Amniotic stem cell (primary cell): ENCODE measurements around the gene CDH22.

Experiments
- DNase-seq: peaks from one replicate; lab custom pipeline; 2025; lab: John Stamatoyannopoulos, UW

Gene CDH22

DNA sequence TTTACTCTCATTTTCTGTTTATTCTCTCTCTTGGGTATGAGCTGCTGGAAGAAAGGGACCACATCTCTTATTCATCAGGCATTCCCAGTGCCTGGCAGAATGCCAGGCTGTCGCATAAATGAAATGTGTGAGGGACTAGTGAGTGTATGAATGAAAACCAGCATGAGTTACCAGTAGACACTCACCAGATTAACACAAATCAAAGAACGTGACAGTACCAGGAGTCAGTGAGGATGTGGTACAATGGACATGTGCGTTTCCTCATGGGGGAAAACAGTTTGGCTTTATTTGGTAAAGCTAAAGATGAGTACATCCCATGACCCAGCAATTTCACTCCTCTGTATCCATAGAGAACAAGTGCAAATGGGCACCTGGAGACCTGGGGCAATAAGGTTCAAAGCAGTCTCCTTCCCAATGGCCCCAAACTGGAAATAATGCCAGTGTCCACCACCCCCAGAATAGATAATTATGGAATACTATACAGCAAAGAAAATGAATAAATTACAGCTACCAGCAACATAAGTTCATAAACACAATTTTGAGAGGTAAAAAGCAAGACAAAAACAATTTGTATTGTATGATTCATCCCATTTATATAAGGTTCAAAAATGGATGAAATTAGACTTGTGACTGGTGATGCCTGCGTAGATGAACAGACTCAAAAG, 93.3 kb downstream of the CDH22 start:
- no peak for DNase-seq

DNA sequence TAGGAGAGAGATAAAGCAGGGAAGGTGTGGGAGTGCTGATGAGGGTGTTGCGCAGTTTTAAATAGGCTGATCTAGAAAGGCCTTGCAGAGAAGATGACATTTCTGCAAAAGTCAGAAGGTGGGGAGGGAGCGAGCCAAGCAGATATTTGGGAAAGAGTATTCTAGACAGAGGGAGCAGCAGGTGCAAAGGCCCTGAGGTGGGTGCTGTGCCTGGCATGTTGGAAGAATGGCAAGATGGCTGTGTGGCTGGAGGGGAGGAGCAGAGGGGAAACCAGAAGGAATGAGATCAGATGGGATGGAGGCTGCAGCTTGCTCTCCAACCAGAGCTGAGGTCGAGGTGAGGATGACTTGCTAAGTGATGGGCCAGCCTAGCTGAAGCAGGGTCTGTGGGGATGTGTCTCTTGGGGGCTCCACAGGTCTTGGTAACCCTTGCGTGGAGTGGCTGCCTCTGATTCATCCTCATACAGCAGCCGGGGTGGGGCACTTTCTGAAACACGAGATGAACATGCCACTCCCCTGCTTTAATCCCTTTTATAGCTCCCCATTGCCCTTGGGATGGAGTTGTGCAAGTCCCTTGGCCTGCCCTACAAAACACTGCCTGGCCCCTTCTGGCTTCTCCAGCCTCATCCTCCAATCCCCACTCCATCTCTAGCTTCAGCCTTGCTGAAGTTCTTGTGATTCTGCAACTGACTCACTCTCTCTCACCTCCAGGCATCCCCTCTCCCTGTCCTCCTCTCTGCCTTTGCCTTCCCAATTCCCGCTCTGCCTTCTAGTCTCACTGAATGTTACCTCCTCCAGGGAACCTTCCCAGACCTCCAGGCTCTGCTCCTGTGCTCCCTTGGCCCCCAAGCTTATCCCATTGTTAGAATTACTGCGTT, 94.1 kb downstream of the CDH22 start:
- DNase-seq = no peak

DNA sequence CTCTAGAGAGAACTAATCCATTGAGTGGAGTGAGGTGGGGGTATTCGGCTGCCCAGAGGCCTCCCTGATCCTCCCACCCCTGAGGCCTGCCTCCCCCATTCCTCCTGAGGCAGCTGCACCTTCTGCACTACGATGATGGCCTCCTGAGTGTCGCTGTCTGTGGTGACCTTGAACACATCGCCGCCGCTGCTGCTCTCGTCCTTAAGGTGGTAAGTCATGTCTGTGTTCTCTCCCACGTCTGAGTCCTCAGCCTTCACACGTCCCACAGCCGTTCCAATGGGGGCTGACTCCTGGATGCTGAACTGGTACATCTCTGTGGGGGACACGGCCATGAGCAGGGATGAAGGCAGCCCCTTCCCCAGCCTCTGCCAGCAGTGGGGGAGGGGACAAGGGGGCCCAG, 95.4 kb downstream of the CDH22 start:
- DNase-seq = no peak

DNA sequence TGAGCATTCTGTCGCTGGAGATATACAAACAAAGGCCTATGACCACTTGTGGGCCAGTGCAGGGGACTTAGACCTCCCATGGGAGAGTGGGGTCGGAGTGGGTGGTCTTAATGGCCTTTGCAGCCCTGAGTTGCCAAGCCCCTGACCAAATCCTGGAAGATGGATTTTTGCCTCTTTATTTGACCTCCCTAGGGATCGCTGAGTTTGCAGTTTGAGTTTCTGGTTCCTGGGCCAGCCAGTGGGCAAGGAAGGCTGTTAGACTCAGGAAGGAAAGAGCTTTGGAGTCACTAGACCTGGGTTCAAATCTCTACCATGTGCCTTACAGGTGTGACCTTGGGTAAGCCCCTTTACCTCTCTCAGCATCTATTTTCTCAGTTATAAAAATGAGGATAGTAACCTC, 96.0 kb downstream of the CDH22 start:
- DNase-seq = no peak

DNA sequence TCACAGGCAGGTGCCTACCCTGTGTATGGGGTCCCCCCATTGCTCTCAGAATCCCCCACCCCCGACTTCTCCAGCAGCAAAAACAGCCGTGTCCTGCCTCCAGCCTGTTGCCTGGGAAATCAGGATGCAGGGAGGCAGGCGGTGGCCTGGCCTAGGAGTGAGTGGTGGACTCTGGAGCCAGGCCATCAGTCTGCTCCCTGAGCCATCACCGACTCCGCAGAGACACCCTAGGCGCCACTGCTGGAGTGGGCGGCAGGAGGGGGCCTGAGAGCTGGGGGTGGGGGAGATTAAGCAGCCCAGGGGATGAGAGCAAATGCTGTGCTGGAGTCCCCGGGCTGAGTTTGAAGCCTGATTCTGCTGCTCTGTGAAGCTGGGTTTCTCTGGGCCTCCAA, 97.0 kb downstream of the CDH22 start:
- no peak for DNase-seq

DNA sequence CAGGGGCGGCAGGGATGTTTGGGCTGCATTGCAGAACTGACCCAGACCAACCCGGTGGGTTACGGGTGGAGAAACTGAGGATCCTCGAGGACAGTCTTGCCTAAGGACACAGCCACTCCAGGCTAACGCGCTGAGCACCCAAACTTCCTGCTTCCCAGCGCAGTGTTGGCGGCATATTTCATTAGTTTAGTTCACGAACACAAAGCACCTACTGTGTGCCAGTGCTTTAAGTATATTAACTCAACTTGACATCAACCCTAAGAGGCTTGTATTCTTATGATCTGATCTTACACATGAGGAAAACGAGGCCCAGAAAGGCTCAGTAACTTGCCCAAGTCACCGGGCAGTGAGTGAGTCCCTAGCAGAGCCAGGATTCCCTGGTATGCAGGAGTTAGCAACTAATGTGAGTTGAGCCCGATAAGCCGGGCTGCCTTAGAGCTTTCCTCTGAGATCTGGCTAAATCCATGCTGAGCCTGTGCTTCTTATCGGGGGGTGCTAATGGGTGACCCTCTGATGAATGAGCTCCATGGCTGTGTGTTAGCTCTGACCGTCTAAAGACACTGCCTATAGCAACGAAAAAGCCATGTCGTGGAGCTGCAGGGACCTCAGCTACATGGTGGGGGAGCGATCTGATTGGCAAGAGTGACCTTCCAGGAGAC, 97.5 kb downstream of the CDH22 start:
- no peak for DNase-seq

DNA sequence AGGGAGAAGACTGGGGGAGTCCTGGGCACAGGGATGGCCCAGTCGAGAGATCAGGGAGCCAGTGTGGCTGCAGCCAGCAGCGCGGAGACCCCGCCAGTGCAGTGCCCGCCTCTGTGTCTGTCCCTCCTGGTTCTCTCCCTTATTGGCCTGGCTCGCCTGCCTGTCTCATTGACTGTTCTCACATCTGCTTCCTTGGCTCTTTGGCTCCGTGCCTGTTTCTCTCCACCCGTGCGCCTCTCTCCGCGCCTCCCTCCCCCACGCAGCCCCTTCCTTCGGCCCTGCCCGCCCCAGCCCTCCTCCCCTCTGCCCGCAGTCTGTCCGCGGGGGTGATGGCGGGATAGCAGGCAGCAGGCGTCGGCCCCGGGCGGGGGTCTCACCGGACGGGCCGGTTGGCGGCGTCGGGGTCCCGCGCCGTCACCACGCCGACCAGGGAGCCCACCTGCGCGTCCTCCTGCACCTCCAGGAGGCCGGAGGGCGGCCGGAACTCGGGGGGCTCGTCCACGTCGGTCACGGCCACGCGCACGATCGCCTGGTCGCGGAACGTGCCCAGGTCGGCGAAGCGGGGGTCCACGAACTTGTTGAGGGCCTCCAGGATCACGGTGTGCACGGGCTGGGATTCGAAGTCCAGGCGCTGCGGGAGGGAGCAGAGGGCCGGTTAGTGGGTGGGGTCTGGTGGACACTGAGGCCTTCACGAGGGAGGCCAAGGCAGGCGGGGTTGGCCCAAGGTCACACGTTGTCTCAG, 98.2 kb downstream of the CDH22 start:
- DNase-seq = no peak

DNA sequence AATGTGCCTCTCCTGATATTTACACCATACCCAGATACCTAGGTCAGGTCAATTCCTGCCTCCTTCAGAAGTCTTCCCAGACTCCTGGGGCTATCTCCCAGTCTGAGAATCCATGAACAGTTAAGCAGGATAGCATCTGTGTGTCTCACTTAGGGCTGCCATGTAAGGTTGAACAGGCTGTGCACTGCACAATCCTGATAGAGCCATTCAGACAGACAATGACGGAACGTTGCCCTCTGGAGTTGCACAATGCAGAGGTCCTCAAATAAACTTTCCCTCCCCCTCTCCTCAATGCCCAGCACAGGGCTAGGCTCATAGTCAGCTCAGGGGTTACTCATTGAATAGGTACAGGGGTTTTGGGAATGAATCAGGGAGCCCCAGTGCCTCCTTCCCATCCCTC, 100.5 kb downstream of the CDH22 start:
- no peak for DNase-seq

DNA sequence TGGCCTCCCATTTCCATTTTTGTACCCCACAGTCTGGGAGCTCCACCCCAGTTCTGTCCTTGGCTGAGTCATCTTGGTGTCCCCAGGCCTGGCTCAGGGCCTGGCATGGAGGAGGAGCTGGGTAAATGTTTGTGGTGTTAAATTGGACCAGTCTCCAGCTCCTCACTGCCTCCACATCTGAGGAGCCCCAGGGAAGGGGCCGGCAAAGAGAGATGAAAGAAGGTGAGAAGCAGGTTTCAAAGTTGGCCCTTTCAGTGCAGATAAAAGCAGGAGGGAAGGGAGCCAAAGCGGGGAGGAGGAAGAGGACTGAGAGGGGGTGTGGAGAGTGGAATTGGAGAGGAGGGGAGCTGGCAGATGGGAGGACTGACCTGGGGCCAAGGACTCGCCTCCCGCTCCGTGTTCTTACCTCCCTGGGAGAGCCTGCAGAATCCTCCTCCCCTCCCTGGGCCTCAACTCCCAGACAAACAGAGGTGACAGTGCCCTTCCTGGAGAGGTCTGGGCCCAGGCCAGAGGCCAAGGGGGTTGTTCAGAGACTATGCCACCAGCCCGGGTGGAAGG, 101.2 kb downstream of the CDH22 start:
- no peak for DNase-seq

DNA sequence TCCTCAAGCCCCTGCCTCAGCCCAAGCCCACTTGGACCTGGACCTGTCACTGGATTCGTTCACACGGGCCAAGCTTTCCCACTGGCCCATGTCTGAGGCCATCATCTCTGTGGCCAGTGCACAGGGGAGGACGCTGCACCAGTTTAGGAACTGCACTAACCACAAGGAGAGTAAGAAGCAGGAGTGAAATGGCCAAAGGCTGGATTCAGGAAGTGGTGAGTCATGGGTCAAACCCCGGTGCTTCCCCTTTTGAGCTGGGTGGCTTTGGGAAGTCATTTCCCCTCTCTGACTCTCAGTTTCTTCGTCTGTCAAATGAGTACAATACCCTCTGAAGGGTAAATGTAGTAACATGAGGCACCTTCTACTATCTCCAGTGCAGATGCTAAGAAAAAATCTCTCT, 102.3 kb downstream of the CDH22 start:
- no peak for DNase-seq

DNA sequence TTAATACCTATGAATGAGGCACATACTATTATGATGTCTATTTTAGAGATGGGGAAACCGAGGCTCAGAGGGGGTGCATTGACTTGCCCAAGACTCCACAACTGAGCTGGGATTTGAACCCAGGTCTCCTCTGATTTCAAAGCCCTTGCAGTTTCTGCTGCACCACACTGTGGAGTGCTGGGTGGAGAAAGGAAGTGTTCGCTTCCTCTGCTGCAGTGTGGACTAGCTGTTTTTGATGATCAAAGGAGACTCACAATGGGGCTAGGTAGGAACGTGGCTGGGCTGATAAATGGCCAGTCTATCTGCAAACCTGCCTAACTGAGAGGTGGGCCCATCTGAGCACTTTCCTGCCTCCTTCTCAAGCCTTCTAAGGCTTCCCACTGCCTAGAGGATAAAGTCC, 102.9 kb downstream of the CDH22 start:
- no peak for DNase-seq

DNA sequence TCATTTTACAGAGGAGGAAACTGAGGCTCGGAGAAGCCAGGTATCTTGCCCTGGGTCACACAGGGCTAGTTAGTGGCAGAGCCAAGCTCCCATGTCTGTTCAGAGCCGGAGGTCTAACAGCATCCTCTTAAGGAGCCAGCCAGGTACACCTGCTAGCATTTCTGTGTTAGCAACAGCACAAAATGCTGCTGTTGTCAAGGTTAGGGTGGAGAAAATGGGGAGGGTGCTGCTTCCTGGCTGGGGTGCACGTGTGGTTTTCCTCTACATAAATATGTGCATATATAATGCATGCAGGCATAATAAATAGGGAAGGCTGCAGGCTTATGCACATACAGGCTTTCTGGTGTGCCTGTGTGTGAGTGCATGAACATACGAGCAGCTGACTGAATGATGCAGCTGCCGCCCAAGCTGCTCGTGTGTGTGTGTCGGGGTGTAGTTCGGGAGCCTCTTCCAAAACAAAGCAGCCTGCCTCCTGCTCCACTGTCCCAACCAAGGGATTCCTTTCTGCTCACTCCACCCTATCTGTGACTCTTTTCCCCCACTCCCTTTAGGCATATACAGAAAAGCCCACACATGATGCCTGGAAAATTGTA, 103.6 kb downstream of the CDH22 start:
- no peak for DNase-seq

DNA sequence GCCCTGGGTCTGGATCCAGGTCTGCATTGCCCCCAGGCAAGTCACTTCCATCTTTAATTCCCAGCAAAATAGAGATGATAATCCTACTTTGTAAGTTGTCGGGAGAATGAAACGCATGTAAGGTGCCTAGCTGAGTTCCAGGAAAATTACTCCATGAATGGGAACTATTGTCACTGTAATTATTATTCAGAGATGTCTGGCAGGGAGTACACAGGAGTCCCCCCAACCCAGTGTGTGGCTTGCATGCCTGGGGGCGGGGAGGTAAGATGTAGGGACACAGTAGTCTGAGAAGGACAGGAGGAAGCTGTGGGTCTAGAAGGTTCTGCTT, 104.8 kb downstream of the CDH22 start:
- DNase-seq = no peak

DNA sequence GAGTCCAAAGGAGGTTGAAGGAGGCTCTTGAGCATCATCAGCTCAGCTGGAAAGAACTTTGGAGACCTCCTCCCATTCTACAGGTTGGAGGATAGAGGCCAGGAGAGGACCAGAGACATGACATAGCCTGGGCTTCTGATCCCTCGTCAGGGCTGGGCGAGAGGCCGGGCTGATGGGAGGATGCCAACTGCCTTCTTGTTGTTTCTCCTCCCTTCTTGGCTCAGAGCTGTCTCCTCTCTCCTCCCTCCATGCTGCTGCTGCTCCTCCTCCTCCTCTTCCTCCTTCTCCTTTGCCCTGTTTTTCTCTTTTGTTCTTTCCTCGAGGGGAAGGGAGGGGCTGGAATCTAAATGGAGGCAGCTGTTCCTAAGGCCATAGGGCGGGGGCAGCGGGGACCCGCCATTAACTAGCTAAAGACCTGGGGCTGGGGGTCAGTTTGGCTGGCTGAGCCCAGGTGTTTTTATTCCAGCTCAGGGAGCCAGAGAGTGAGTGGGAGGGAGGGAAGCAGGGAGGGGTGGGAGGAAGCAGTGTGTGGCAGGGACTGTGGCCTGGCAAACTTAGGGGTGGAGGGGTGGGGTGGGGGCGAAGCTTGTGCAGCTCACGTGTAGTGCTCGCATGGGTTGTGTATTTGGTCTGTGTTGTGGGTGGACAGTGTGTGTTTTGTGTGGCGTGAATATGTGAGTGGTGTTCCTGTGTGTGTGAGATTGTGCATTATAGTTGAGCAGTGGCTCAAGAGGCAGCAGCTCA, 105.4 kb downstream of the CDH22 start:
- DNase-seq = no peak

DNA sequence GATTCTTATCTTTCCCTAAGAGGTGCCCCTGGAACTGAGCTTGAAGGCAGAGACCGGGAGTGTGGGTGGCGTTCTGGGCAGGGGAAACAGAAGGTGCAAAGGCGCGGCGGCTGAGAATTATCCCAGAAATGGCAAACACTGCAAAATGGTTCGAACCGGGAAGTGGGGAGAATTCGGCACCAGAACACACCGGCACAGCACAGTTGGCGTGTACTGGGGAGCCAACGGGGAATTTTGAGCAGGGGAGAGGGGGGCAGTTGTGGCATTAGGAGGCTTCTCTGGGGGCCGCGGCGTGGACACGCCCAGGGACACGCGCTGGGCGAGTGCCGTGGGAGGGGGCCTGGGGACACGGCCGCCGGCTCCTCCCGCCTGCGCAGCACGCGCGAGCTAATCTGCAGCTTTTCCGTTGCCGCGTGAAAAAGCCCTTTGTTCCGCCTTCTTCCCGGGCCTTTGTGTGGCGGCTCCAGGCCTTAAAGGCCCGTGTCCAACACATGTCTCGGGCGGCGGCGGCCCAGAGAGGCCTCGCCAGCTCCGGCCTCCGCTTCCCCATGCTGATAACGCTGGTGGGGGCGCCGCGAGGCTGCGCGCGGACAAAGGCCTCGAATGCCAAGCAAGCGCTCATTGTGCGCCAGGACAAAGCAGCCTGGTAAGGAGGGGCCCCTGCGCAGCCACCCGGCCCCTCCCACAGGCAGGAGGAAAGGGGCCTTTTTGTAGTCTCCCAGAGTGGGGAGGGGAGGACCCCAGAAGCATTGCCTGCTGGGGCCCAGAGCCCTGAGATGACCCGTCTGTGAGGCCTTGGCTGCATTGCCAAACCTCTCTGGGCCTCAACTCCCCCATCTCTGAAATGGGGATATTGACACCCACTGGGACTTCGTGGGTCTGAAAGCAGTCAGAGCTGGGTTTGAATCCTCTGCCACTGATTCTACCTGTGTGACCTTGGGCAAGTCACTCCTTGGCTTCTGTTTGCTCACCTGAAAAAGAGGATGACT, 107.4 kb downstream of the CDH22 start:
- no peak for DNase-seq

DNA sequence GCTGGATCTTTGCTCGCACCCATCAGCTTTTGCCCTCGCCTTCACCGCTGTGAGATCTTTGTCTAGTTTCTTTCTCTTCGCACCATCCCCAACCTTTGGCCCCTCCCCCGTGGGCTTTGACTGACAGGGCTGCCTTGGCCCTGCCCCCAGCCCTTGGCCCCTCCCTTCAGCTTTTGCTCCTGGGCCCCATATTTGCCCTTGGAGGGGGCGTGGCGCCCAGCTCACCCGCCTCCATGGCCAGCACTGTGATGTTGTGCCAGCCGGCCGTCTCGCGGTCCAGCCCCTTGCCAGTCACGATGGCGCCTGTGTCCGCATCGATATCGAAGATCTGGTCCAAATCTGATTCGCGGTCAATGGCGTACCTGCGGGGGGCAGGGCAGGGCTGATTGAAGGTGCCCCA, 109.1 kb downstream of the CDH22 start:
- no peak for DNase-seq

DNA sequence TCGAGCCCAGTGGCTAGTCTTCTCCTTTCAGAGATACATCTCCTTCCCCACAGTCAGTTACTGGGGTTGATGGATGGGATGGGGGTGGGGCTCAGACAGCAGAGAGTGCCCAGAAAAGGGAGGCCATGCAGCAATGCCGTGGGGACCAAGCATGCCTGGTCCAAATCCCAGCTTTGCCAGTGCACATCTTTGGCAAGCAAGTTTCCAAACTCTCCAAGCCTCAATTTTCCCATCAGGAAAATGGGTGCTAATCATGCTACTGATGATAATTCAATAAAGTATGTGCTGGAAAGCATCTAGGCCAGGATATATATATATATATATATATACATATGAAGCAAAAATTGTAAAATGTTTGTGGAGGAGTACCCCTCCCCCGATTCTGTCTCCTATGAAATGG, 111.3 kb downstream of the CDH22 start:
- DNase-seq = no peak

DNA sequence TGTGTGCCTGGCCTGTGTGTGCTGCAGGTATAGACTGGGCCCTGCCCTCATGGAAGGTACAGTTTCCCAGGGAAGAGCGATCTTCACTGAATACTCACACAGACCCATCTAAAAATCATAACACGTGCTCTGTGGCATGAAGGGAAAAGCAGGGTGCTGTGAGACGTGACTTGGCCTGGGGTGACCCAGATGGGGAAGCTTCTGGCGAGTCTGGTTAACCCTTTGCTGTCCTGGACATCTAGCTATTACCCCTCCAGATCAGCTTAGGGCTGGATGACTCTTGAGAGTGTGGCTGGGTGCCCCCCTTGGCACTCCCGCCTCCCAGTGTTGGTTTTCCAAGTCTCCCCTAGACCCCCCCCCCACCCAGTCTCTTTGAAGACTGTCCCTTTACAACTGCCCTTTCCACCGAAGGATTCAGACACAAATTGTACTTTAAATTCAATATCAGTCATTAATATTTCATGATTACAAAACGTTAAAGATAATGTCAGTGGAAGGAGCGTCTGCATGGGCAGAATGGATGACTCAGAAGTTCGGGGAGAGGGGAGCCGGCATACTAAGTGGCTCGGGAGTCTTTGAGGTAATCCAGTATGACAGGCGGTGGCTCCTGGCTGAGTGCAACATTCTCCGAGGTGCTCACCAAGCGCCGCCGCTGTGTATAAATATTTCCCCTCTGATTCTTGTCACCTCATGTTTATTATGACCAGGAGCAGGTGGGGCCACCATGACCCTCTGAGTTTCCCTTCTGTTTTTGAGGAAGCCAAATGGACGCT, 112.8 kb downstream of the CDH22 start:
- no peak for DNase-seq

DNA sequence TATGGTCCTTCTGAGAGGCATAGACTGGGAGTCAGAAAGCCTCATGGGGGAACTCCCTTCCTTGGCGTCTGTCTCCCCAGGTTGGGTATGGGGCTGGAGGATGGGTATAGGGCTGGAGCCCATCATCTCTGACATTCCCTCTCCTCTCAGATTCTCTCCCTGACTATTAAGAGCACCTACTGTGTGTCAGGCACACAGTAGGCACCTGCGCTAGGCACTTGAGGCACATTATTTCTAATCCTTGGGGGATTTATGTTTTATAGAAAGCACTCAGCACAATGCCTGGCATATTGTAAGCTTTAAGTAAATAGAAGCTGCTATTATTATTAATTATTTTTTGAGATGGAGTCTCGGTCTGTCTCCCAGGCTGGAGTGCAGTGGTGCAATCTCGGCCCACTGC, 113.9 kb downstream of the CDH22 start:
- DNase-seq = no peak
